Activated CD4-positive, alpha-beta T cell treated with anti-CD3 and anti-CD28 coated beads for 48 hours (primary cell): Measurements from ENCODE around the gene SHROOM3.
"Not testable (repeated sequence)": the region's sequence is repeated elsewhere in the genome, so short reads cannot be mapped to it uniquely, and the experiment has no call there.

Source experiments
- DNase-seq: peaks from one replicate; pipeline ENCODE4 v3.0.0-alpha.2; 2020

Gene SHROOM3

GRCh38 chr4:76434901-76435527 is at the start of gene SHROOM3:
TSS of gene SHROOM3 (plus strand) at chr4:76435229. CDS start at chr4:76436053, 824 bp downstream.
- DNase-seq = no peak

- no peak for DNase-seq
Observed at GRCh38 chr4:76385974-76386373, 49.1 kb upstream of the SHROOM3 start.

- DNase-seq = no peak
Observed at GRCh38 chr4:76386566-76387305, 48.3 kb upstream of the SHROOM3 start.

- no peak for DNase-seq
Observed at GRCh38 chr4:76388160-76388908, 46.7 kb upstream of the SHROOM3 start.

- DNase-seq = no peak
Observed at GRCh38 chr4:76401654-76402053, 33.4 kb upstream of the SHROOM3 start.

- no peak for DNase-seq
Observed at GRCh38 chr4:76406081-76406480, 28.9 kb upstream of the SHROOM3 start.

- DNase-seq = no peak
Observed at GRCh38 chr4:76407440-76408119, 27.4 kb upstream of the SHROOM3 start.

GRCh38 chr4:76410636-76411035 is 24.4 kb upstream of the SHROOM3 start:
- DNase-seq = no peak

- DNase-seq = no peak
Observed at GRCh38 chr4:76420188-76420761, 14.8 kb upstream of the SHROOM3 start.

- DNase-seq = peak; percentile 10
Observed at GRCh38 chr4:76420762-76421581, 14.1 kb upstream of the SHROOM3 start, which contains the start of gene CCDC158. TSS of gene CCDC158 (minus strand) at chr4:76421141. CDS start at chr4:76403207, 17,934 bp downstream.

GRCh38 chr4:76423159-76423558 is 11.9 kb upstream of the SHROOM3 start:
- not testable (repeated sequence) for DNase-seq

GRCh38 chr4:76426272-76426671 is 8.8 kb upstream of the SHROOM3 start:
- DNase-seq = no peak

- DNase-seq = no peak
Observed at GRCh38 chr4:76429636-76430035, 5.4 kb upstream of the SHROOM3 start.

GRCh38 chr4:76430519-76431388 is 4.3 kb upstream of the SHROOM3 start:
- no peak for DNase-seq

- DNase-seq = no peak
Observed at GRCh38 chr4:76435528-76436319, 695 bp downstream of the SHROOM3 start.

GRCh38 chr4:76439491-76439890 is 4.5 kb downstream of the SHROOM3 start:
- no peak for DNase-seq

GRCh38 chr4:76441881-76442280 is 6.9 kb downstream of the SHROOM3 start:
- DNase-seq = no peak

GRCh38 chr4:76442807-76443206 is 7.8 kb downstream of the SHROOM3 start:
- no peak for DNase-seq

- no peak for DNase-seq
Observed at GRCh38 chr4:76443376-76443775, 8.3 kb downstream of the SHROOM3 start.

GRCh38 chr4:76445911-76446310 is 10.9 kb downstream of the SHROOM3 start:
- DNase-seq = no peak
